Fibroblast of upper back skin (primary cell): ENCODE measurements around the gene LIPI.
"Not testable (repeated sequence)": the region's sequence is repeated elsewhere in the genome, so short reads cannot be mapped to it uniquely, and the experiment has no call there.

Experiments
- DNase-seq: peaks from one replicate; pipeline ENCODE4 v3.0.0-alpha.2; 2013

LIPI gene

GRCh38 chr21:14072761-14073535, 137.8 kb downstream of the LIPI start:
- DNase-seq = no peak

- no peak for DNase-seq
Observed at GRCh38 chr21:14071902-14072734, 138.6 kb downstream of the LIPI start.

- no peak for DNase-seq
Observed at GRCh38 chr21:14070968-14071367, 139.8 kb downstream of the LIPI start.

- DNase-seq = no peak
Observed at GRCh38 chr21:14070049-14070893, 140.5 kb downstream of the LIPI start.

- DNase-seq = no peak
Observed at GRCh38 chr21:14064296-14064645, 146.5 kb downstream of the LIPI start.

- not testable (repeated sequence) for DNase-seq
Observed at GRCh38 chr21:14063620-14064295, 147.0 kb downstream of the LIPI start.

- not testable (repeated sequence) for DNase-seq
Observed at GRCh38 chr21:14062684-14063083, 148.1 kb downstream of the LIPI start.

GRCh38 chr21:14061820-14062219, 148.9 kb downstream of the LIPI start:
- DNase-seq = not testable (repeated sequence)

GRCh38 chr21:14058995-14059627, 151.6 kb downstream of the LIPI start:
- not testable (repeated sequence) for DNase-seq
